ENCODE data around the gene SGMS1.

DNA sequence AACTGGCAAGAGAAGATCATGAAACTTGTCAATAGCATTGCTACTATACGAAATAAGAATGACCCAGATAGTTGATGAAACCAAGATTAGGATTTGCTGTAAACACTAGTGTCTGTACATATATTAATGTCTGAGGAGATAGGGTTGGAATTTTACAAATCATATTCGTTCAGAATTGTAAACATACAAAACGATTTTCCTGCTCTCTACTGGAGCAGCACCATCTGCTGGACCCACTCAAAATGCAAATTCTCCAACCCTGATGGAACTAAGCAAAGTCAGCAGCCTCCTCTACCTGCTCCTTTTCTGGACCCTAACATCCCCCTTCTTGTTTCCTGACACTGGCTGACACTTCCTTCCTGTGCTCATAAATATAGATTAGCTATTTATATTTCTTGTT, 29.4 kb upstream of the SGMS1 start:
- TF ChIP-seq, protein P1, sequence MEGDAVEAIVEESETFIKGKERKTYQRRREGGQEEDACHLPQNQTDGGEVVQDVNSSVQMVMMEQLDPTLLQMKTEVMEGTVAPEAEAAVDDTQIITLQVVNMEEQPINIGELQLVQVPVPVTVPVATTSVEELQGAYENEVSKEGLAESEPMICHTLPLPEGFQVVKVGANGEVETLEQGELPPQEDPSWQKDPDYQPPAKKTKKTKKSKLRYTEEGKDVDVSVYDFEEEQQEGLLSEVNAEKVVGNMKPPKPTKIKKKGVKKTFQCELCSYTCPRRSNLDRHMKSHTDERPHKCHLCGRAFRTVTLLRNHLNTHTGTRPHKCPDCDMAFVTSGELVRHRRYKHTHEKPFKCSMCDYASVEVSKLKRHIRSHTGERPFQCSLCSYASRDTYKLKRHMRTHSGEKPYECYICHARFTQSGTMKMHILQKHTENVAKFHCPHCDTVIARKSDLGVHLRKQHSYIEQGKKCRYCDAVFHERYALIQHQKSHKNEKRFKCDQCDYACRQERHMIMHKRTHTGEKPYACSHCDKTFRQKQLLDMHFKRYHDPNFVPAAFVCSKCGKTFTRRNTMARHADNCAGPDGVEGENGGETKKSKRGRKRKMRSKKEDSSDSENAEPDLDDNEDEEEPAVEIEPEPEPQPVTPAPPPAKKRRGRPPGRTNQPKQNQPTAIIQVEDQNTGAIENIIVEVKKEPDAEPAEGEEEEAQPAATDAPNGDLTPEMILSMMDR (IDR thresholded peaks at IDR 0.05) = peak; percentile 49
- TF ChIP-seq CHD4 (IDR thresholded peaks at IDR 0.05; ENCODE audit: borderline replicate concordance) = no peak
- no peak for TF ChIP-seq RFX5 (IDR thresholded peaks at IDR 0.05)
- TF ChIP-seq HMGXB4 (CRISPR knock-in tag; IDR thresholded peaks at IDR 0.05; ENCODE audit: borderline replicate concordance) = no peak
- no peak for TF ChIP-seq POLR2A (IDR thresholded peaks at IDR 0.05; ENCODE audit: low read length)

Measured in A549 (cell line).